H1 (cell line): ENCODE data around the gene OST4. TPM values are rescaled to one million over a fixed set of nuclear protein-coding genes. Genes with fewer than 3 reads are reported as not detected.
"Not testable (repeated sequence)": the region's sequence is repeated elsewhere in the genome, so short reads cannot be mapped to it uniquely, and the experiment has no call there.

Experiments used
- CTCF ChIA-PET: fragments of 300-600 bp; sonication (Branson Sonifier 250); formaldehyde crosslinking; loops from one replicate; lab custom pipeline; 2021; ENCODE audit not compliant: partially characterized antibody; lab: Charles Lee
- POLR2A ChIA-PET: fragments of 300-600 bp; sonication (Branson Sonifier 250); formaldehyde crosslinking; loops from one replicate; lab custom pipeline; 2021; ENCODE audit warnings: inconsistent platforms; ENCODE audit not compliant: partially characterized antibody; lab: Charles Lee
- DNase-seq, 2 experiments: peaks; one replicate each; pipeline versions ENCODE4 v3.0.0 to v3.0.0-alpha.2; 2010 to 2022; ENCODE audit warnings: low spot score in 2 of 2, low read depth in 1 of 2, mixed read lengths in 1 of 2
- FAIRE-seq: peaks from 2 replicates; lab custom pipeline; 2011; peaks lifted over from hg19 to GRCh38; lab: Jason Lieb, UNC
- H2AFZ ChIP-seq: 2 replicates; pipeline ENCODE4 v1.8.1; 2012; ENCODE audit warnings: low read length, inconsistent platforms
- H2AK5ac ChIP-seq: 2 replicates; pipeline ENCODE4 v1.6.1; 2013; ENCODE audit warnings: low read depth, low read length
- H2BK120ac ChIP-seq: replicated peaks from 2 replicates; pipeline ENCODE3; 2013; ENCODE audit warnings: low read depth, low read length, inconsistent platforms
- H2BK12ac ChIP-seq: 2 replicates; pipeline ENCODE4 v1.6.1; 2013; ENCODE audit warnings: low read depth, low read length
- H2BK15ac ChIP-seq: 2 replicates; pipeline ENCODE4 v1.6.1; 2013; ENCODE audit warnings: low read length
- H2BK20ac ChIP-seq: 2 replicates; pipeline ENCODE4 v1.6.1; 2013; ENCODE audit warnings: low read length
- H2BK5ac ChIP-seq: 2 replicates; pipeline ENCODE4 v1.6.1; 2013; ENCODE audit warnings: low read depth, low read length
- H3K14ac ChIP-seq: 2 replicates; pipeline ENCODE4 v1.6.1; 2013; ENCODE audit warnings: inconsistent platforms; ENCODE audit not compliant: insufficient read length
- H3K18ac ChIP-seq: 2 replicates; pipeline ENCODE4 v1.6.1; 2013; ENCODE audit warnings: low read length; ENCODE audit errors: extremely low read depth
- H3K23ac ChIP-seq: 2 replicates; pipeline ENCODE4 v1.6.1; 2013; ENCODE audit warnings: inconsistent platforms; ENCODE audit not compliant: insufficient read length
- H3K23me2 ChIP-seq: 2 replicates; pipeline ENCODE4 v1.6.1; 2013; ENCODE audit warnings: low read depth, low read length
- H3K27ac ChIP-seq: 2 replicates; pipeline ENCODE4 v1.6.1; 2011; ENCODE audit warnings: low read depth, low read length, inconsistent platforms
- H3K27me3 ChIP-seq, 4 experiments: replicated peaks in 1 of 4; 1 replicate in 1 of 4; 2 replicates in 3 of 4; pipeline versions ENCODE4 v1.6.1 to v1.8.1; 2011 to 2013; ENCODE audit warnings: low read length in 3 of 4, mild to moderate bottlenecking in 3 of 4, inconsistent platforms in 2 of 4, mixed read lengths in 2 of 4, moderate library complexity in 1 of 4; ENCODE audit not compliant: control insufficient read depth in 3 of 4, insufficient read depth in 3 of 4; ENCODE audit errors: extremely low read depth in 1 of 4
- H3K36me3 ChIP-seq, 4 experiments: 2 replicates each; pipeline versions ENCODE4 v1.6.1 to v1.8.1; 2011 to 2013; ENCODE audit warnings: mild to moderate bottlenecking in 4 of 4, low read length in 3 of 4, moderate library complexity in 2 of 4, control low read depth in 1 of 4, inconsistent platforms in 1 of 4; ENCODE audit not compliant: insufficient read depth in 4 of 4, control insufficient read depth in 2 of 4
- H3K4ac ChIP-seq: replicated peaks from 2 replicates; pipeline ENCODE3; 2013; ENCODE audit warnings: low read length, low read depth, mixed read lengths, inconsistent platforms; ENCODE audit not compliant: insufficient read length
- H3K4me1 ChIP-seq, 4 experiments: replicated peaks in 1 of 4; 1 replicate in 1 of 4; 2 replicates in 3 of 4; pipeline versions ENCODE4 v1.6.1 to v1.8.1; 2011 to 2013; ENCODE audit warnings: low read length in 3 of 4, inconsistent platforms in 2 of 4, mixed read lengths in 1 of 4; ENCODE audit not compliant: insufficient read depth in 4 of 4, control insufficient read depth in 3 of 4
- H3K4me2 ChIP-seq, 2 experiments: 2 replicates each; pipeline versions ENCODE4 v1.6.1 to v1.8.1; 2011 to 2013; ENCODE audit warnings: low read depth in 2 of 2, low read length in 2 of 2, control low read depth in 1 of 2, inconsistent platforms in 1 of 2, mild to moderate bottlenecking in 1 of 2; ENCODE audit not compliant: insufficient read depth in 1 of 2
- H3K4me3 ChIP-seq, 4 experiments: fragments of 200-600, 300-600 bp in 1 of 4; sonication (generic), shearing (Covaris generic), sonication (Bioruptor Twin) in 1 of 4; 2 replicates each; pipeline versions ENCODE4 v1.5.1 to v1.8.1; 2011 to 2016; ENCODE audit warnings: low read length in 4 of 4, low read depth in 3 of 4, control low read depth in 2 of 4, inconsistent platforms in 2 of 4, mild to moderate bottlenecking in 2 of 4, mixed read lengths in 1 of 4, moderate library complexity in 1 of 4; ENCODE audit not compliant: insufficient read depth in 2 of 4; ENCODE audit errors: extremely low read depth in 1 of 4
- H3K56ac ChIP-seq: replicated peaks from 2 replicates; pipeline ENCODE3; 2013; ENCODE audit warnings: low read depth, mild to moderate bottlenecking, mixed read lengths, low read length, inconsistent platforms; ENCODE audit not compliant: insufficient read length
- H3K79me1 ChIP-seq: 2 replicates; pipeline ENCODE4 v1.6.1; 2013; ENCODE audit warnings: low read depth, low read length, control low read depth
- H3K79me2 ChIP-seq, 2 experiments: 2 replicates each; pipeline versions ENCODE4 v1.6.1 to v1.8.1; 2012 to 2013; ENCODE audit warnings: low read length in 2 of 2, mild to moderate bottlenecking in 2 of 2, inconsistent platforms in 1 of 2; ENCODE audit not compliant: insufficient read depth in 2 of 2, control insufficient read depth in 1 of 2
- H3K9ac ChIP-seq, 4 experiments: replicated peaks in 1 of 4; 1 replicate in 1 of 4; 2 replicates in 3 of 4; pipeline versions ENCODE4 v1.6.1 to v1.8.1; 2011 to 2013; ENCODE audit warnings: low read depth in 3 of 4, low read length in 3 of 4, control low read depth in 2 of 4, mild to moderate bottlenecking in 2 of 4, moderate library complexity in 2 of 4, inconsistent platforms in 1 of 4; ENCODE audit errors: extremely low read depth in 1 of 4
- H3K9me3 ChIP-seq, 2 experiments: 2 replicates each; pipeline versions ENCODE4 v1.6.1 to v1.8.1; 2012 to 2013; ENCODE audit warnings: mild to moderate bottlenecking in 2 of 2, moderate library complexity in 2 of 2, control low read depth in 1 of 2, inconsistent platforms in 1 of 2, low read depth in 1 of 2, low read length in 1 of 2, mixed read lengths in 1 of 2; ENCODE audit not compliant: insufficient read depth in 2 of 2
- H4K20me1 ChIP-seq, 2 experiments: replicated peaks in 1 of 2; 2 replicates each; pipeline versions ENCODE3 to v1.8.1; 2011 to 2013; ENCODE audit warnings: inconsistent platforms in 2 of 2, low read length in 2 of 2, mild to moderate bottlenecking in 1 of 2; ENCODE audit not compliant: insufficient read depth in 2 of 2, control insufficient read depth in 1 of 2
- H4K5ac ChIP-seq: 2 replicates; pipeline ENCODE4 v1.6.1; 2013; ENCODE audit warnings: low read length, low read depth, mixed read lengths, inconsistent platforms; ENCODE audit not compliant: insufficient read length
- H4K8ac ChIP-seq: 2 replicates; pipeline ENCODE4 v1.8.0; 2013; ENCODE audit warnings: mild to moderate bottlenecking, moderate library complexity, low read length, inconsistent platforms; ENCODE audit not compliant: insufficient read depth; ENCODE audit errors: extremely low read depth
- H4K91ac ChIP-seq: replicated peaks from 2 replicates; pipeline ENCODE3; 2013; ENCODE audit warnings: low read length, mixed read lengths, inconsistent platforms; ENCODE audit not compliant: insufficient read length
- WGBS, 2 experiments: shearing (Covaris generic) in 1 of 2; methylation state at CpG; one replicate each; pipeline versions ENCODE4 v1.1.6 to v1.1.7; 2013 to 2015; ENCODE audit warnings: low lambda C conversion rate in 2 of 2, mixed read lengths in 2 of 2, inconsistent platforms in 1 of 2, low coverage in 1 of 2, missing lambda C conversion rate in 1 of 2; ENCODE audit not compliant: insufficient replicate concordance in 2 of 2, insufficient coverage in 1 of 2, insufficient read length in 1 of 2; ENCODE audit errors: extremely low coverage in 1 of 2, missing lambda C conversion rate in 1 of 2; 5-methylcytosine and 5-hydroxymethylcytosine counted together
- polyA plus RNA-seq, 7 experiments: library from polyadenylated mRNA; depleted of rRNA in 3 of 7; stranded (reverse) in 5 of 7; unstranded in 2 of 7; fragments of >200 nt in 5 of 7; fragments of 200-250 nt in 2 of 7; gene quantifications; 1 replicate in 5 of 7; 2 replicates in 1 of 7; 4 replicates in 1 of 7; pipeline versions ENCODE4 v1.2.1 to v1.2.3, GENCODE V29; 2011 to 2013; ENCODE audit warnings: missing spikeins in 2 of 7, mixed read lengths in 2 of 7
- total RNA-seq: library from RNA; stranded (reverse); fragmentation: NEBNext Ultra II Directional; extraction: Animal tissue kit (Norgen Biotek cat#: 25700); gene quantifications from 2 replicates; pipeline ENCODE4 v1.2.1, GENCODE V29; 2021

OST4 gene
- total and polyA plus RNA-seq, 2 of the 8 experiments (the other 6 are each of a cell fraction or from before 2014, with no cell fraction given), result 225 to 865 TPM

DNA sequence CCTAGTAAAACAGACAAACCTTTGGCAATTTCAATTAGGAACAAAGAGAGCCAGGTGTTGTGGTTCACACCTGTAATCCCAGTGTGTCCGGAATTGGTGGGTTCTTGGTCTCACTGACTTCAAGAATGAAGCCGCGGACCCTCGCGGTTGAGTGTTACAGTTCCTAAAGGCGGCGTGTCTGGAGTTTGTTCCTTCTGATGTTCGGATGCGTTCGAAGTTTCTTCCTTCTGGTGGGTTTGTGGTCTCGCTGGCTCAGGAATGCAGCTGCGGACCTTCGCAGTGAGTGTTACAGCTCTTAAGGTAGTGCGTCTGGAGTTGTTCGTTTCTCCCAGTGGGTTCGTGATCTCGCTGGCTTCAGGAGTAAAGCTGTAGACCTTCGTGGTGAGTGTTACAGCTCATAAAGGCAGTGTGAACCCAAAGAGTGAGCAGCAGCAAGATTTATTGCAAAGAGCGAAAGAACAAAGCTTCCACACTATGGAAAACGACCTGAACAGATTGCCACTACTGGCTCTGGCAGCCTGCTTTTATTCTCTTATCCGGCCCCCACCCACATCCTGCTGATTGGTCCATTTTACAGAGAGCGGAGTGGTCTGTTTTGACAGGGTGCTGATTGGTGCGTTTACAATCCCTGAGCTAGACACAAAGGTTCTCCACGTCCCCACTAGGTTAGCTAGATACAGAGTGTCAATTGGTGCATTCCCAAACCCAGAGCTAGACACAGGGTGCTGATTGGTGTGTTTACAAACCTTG is 39.3 kb upstream of the OST4 start:
- H2BK120ac ChIP-seq, H3K4me3 ChIP-seq, H3K18ac ChIP-seq, H2BK20ac ChIP-seq, H3K27me3 ChIP-seq, H3K23ac ChIP-seq, H3K79me2 ChIP-seq, H2BK15ac ChIP-seq, H2AK5ac ChIP-seq, H2AFZ ChIP-seq, H3K9me3 ChIP-seq, H3K4ac ChIP-seq, H4K20me1 ChIP-seq, H4K5ac ChIP-seq, H4K91ac ChIP-seq, H3K27ac ChIP-seq, H2BK5ac ChIP-seq, DNase-seq, H3K79me1 ChIP-seq, H4K8ac ChIP-seq, H3K56ac ChIP-seq, H3K23me2 ChIP-seq, H3K9ac ChIP-seq, H3K14ac ChIP-seq, H3K4me2 ChIP-seq, H3K4me1 ChIP-seq, H3K36me3 ChIP-seq, H2BK12ac ChIP-seq, FAIRE-seq: not testable (repeated sequence)
- WGBS, 2 experiments, result 94% methylated on average over 24 of the region's 24 CpGs; no CpG with 5 or more reads in 1 of the 2 experiments
- CTCF ChIA-PET, result interaction anchor here (0.9 to 9.5 kb wide), 8 partner anchors 11 to 81 kb away, joined by 3 to 120 read pairs (median 4); no protein-coding TSS in a partner anchor
- POLR2A ChIA-PET, result interaction anchor here (0.8 to 1.3 kb wide), 7 partner anchors 9 to 197 kb away, joined by 3 to 5 read pairs (median 3); partner anchors contain the start of genes ABHD1 and UCN
